Activated gamma-delta T cell treated with anti-CD3 and anti-CD28 coated beads, Interleukin-2, amount 50 U/mL, for 16 hours (primary cell): ENCODE results near the gene ZSWIM9.
A peak's percentile ranks its signal among the peaks of the same experiment; 100 is the strongest.

Source experiments
- DNase-seq: peaks from one replicate; pipeline ENCODE4 v3.0.0-alpha.2; 2020; ENCODE audit warnings: low read depth

Gene ZSWIM9

GRCh38 chr19:48175578-48175977, 5.1 kb downstream of the ZSWIM9 start:
- no peak for DNase-seq

GRCh38 chr19:48176226-48176625, 5.7 kb downstream of the ZSWIM9 start:
- no peak for DNase-seq

GRCh38 chr19:48181505-48181904, 11.0 kb downstream of the ZSWIM9 start:
- DNase-seq = no peak

GRCh38 chr19:48182434-48182833, 12.0 kb downstream of the ZSWIM9 start:
- no peak for DNase-seq

GRCh38 chr19:48183356-48183755, 12.9 kb downstream of the ZSWIM9 start:
- DNase-seq = no peak

GRCh38 chr19:48186015-48186414, 15.5 kb downstream of the ZSWIM9 start:
- DNase-seq = no peak

GRCh38 chr19:48186541-48186991, 16.1 kb downstream of the ZSWIM9 start:
- DNase-seq = no peak

GRCh38 chr19:48190288-48190884, 19.9 kb downstream of the ZSWIM9 start:
- DNase-seq = peak; percentile 51

- no peak for DNase-seq
Measured at GRCh38 chr19:48190885-48191284, 20.4 kb downstream of the ZSWIM9 start.

GRCh38 chr19:48192750-48193149, 22.3 kb downstream of the ZSWIM9 start:
- DNase-seq = no peak

- no peak for DNase-seq
Measured at GRCh38 chr19:48194041-48194843, 23.8 kb downstream of the ZSWIM9 start.

- no peak for DNase-seq
Measured at GRCh38 chr19:48194844-48195830, 24.7 kb downstream of the ZSWIM9 start.

- no peak for DNase-seq
Measured at GRCh38 chr19:48196321-48196763, 25.9 kb downstream of the ZSWIM9 start.

- DNase-seq = no peak
Measured at GRCh38 chr19:48196933-48197665, 26.6 kb downstream of the ZSWIM9 start.

GRCh38 chr19:48203222-48203793, 32.8 kb downstream of the ZSWIM9 start:
- DNase-seq = no peak

GRCh38 chr19:48203794-48204628, 33.5 kb downstream of the ZSWIM9 start:
- DNase-seq = peak; percentile 83

- no peak for DNase-seq
Measured at GRCh38 chr19:48206397-48207093, 36.1 kb downstream of the ZSWIM9 start.

- no peak for DNase-seq
Measured at GRCh38 chr19:48210005-48210404, 39.5 kb downstream of the ZSWIM9 start.

- DNase-seq = no peak
Measured at GRCh38 chr19:48213959-48214358, 43.5 kb downstream of the ZSWIM9 start.

- no peak for DNase-seq
Measured at GRCh38 chr19:48216933-48217332, 46.5 kb downstream of the ZSWIM9 start.
